ENCODE data around the gene CFAP90. TPM values are rescaled to one million over a fixed set of nuclear protein-coding genes. Genes with fewer than 3 reads are reported as not detected.

CFAP90 gene
- total RNA-seq, 1 experiment from 2014 or later, result not detected

GRCh38 chr5:7789567-7789966 lies 61.4 kb downstream of the CFAP90 start:
- H3K4me1 ChIP-seq (ENCODE audit: control insufficient read depth in 1 of 2, insufficient read depth in 2 of 2, low read length in 2 of 2), result no peaks in the 10 kb centered on the region
- H3K4me3 ChIP-seq (replicated peaks in 1 of 2; ENCODE audit: low read depth in 1 of 2, low read length in 2 of 2), result no peak overlapping the region
- POLR2A ChIA-PET, result no interaction called here
- TF ChIP-seq CBX3 (IDR thresholded peaks at IDR 0.05; ENCODE audit: low read depth) (no peak), ZBTB33 (IDR thresholded peaks at IDR 0.05; ENCODE audit: extremely low read depth, insufficient replicate concordance, low read length) (no peak), EZH2phosphoT487 (IDR thresholded peaks at IDR 0.05; ENCODE audit: borderline replicate concordance) (no peak), POLR2AphosphoS5 (IDR thresholded peaks at IDR 0.05; ENCODE audit: low read depth, low read length) (no peak), CTCF (IDR thresholded peaks at IDR 0.05 in 2 of 3, conservative IDR thresholded peaks at IDR 0.05 in 1 of 3; ENCODE audit: borderline replicate concordance in 1 of 3, insufficient read depth in 1 of 3, low read depth in 2 of 3, low read length in 2 of 3) (no peak), ELF1 (IDR thresholded peaks at IDR 0.05; ENCODE audit: borderline replicate concordance, low read depth) (no peak), ATF3 (IDR thresholded peaks at IDR 0.05) (no peak), ZNF274 (IDR thresholded peaks at IDR 0.05; ENCODE audit: low read depth, low read length) (no peak), POLR2A (IDR thresholded peaks at IDR 0.05; ENCODE audit: borderline replicate concordance, extremely low read depth, insufficient read depth, insufficient read length) (no peak), SIN3A (IDR thresholded peaks at IDR 0.05; ENCODE audit: low read depth) (no peak), EGR1 (IDR thresholded peaks at IDR 0.05; ENCODE audit: low read depth) (no peak), SRF (IDR thresholded peaks at IDR 0.05; ENCODE audit: low read depth) (no peak), CEBPB (IDR thresholded peaks at IDR 0.05; ENCODE audit: low read depth) (no peak)
- RAD21 ChIA-PET (ENCODE audit: low non-redundant PET in 1 of 2, low total read pairs in 2 of 2, uncharacterized antibody in 2 of 2, unreplicated experiment in 2 of 2), result no interaction called here
- H3K9me3 ChIP-seq (ENCODE audit: control insufficient read depth in 1 of 2, insufficient read depth in 1 of 2, low read depth in 1 of 2, low read length in 2 of 2), result no peaks in the 10 kb centered on the region
- no peaks in the 10 kb centered on the region for H3K36me3 ChIP-seq (ENCODE audit: control insufficient read depth in 1 of 2, insufficient read depth in 2 of 2, low read length in 2 of 2)
- CTCF ChIA-PET, result no interaction called here
- H3K27me3 ChIP-seq (ENCODE audit: insufficient read depth, low read length), result peaks cover 19% of the 10 kb centered on the region
- BruUV-seq (replicated peaks), result no TSS peak
- no peaks in the 10 kb centered on the region for H3K9me2 ChIP-seq (ENCODE audit: insufficient read depth)
- H3K79me2 ChIP-seq (ENCODE audit: insufficient read depth, low read length), result no peaks in the 10 kb centered on the region
- no peak overlapping the region for H3K4me2 ChIP-seq (ENCODE audit: low read length)
- no peak overlapping the region for H3K9ac ChIP-seq (ENCODE audit: low read length)
- ATAC-seq (no peak), DNase-seq (ENCODE audit: low read depth, low spot score) (no peak)
- intact Hi-C loops (cut with micrococcal nuclease), result no loop called here
- no peak overlapping the region for H2AFZ ChIP-seq (ENCODE audit: low read depth, low read length, poor library complexity, severe bottlenecking)
- no peaks in the 10 kb centered on the region for H4K20me1 ChIP-seq (ENCODE audit: insufficient read depth)
- H3K27ac ChIP-seq (ENCODE audit: low read depth, low read length), result no peak overlapping the region
